PFSK-1 (cell line): ENCODE results near the gene GNGT1.

Experiments
- POLR2AphosphoS5 ChIP-seq: IDR thresholded peaks from 2 replicates; pipeline ENCODE4 v1.6.1; 2012; ENCODE audit warnings: low read depth, mild to moderate bottlenecking, control low read depth, low read length, moderate library complexity
- REST ChIP-seq, 2 experiments: IDR thresholded peaks; 2 replicates each; pipeline versions ENCODE4 v1.6.1 to v1.8.0; 2011 to 2012; ENCODE audit warnings: low read depth in 2 of 2, low read length in 2 of 2, control low read depth in 1 of 2, inconsistent platforms in 1 of 2, mild to moderate bottlenecking in 1 of 2, moderate library complexity in 1 of 2; ENCODE audit not compliant: insufficient read depth in 1 of 2
- SIN3A ChIP-seq: IDR thresholded peaks from 2 replicates; pipeline ENCODE4 v1.6.1; 2012; ENCODE audit warnings: mild to moderate bottlenecking, low read length, moderate library complexity, borderline replicate concordance; ENCODE audit not compliant: insufficient read depth

- TF ChIP-seq POLR2AphosphoS5 = no peak
- no peak for TF ChIP-seq SIN3A
- no peak for TF ChIP-seq REST (IDR thresholded peaks at IDR 0.05; ENCODE audit: insufficient read depth in 1 of 2, low read depth in 2 of 2, low read length in 2 of 2)
These were observed 28.6 kb upstream of the GNGT1 start for GRCh38 chr7:93877742-93878141.
